Activated effector memory CD4-positive, alpha-beta T cell treated with anti-CD3 and anti-CD28 coated beads, Interleukin-2, amount 50 U/mL, for 16 hours (primary cell): ENCODE results near the gene STX18.
A peak's percentile ranks its signal among the peaks of the same experiment; 100 is the strongest.

ENCODE experiments used
- DNase-seq: peaks from one replicate; pipeline ENCODE4 v3.0.0-alpha.2; 2020

Gene STX18

GRCh38 chr4:4395849-4396627 lies 145.8 kb downstream of the STX18 start:
- DNase-seq, result no peak

- no peak for DNase-seq
Measured at GRCh38 chr4:4395371-4395770, 146.5 kb downstream of the STX18 start.

- DNase-seq, result no peak
Measured at GRCh38 chr4:4394644-4395043, 147.2 kb downstream of the STX18 start.

DNA sequence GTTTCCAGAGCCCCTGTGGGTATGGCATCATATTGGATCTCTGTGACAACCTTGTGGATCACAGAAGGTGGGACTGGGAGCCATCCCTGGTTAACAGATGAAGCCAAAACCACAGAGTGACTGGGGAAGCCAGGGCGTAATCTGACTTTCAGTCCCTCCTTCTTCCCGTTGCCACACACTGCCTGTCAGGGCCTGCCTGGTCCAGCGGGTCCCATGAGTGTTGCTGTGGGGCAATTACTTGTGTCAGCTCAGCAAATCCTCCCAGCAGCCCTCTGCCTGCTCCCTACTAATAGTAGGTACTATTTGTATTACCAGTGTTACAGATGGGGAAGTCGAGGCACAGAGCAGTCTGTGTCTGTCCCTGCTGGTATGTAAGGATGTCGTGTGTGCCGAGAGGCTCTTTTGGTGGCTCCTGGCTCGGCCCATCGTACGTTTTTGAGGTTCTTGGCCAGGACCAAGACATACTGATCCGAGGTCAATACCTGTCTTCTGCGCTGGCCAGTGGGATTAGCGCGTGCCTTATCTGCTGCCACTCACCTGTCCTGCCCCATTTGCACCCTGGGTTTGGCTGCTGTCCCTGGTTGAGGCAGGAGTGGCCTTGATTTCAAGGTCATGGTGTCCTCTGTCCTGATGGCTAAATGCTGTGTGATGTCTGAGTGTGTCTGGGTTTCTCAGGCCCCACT lies 149.2 kb downstream of the STX18 start:
- no peak for DNase-seq

DNA sequence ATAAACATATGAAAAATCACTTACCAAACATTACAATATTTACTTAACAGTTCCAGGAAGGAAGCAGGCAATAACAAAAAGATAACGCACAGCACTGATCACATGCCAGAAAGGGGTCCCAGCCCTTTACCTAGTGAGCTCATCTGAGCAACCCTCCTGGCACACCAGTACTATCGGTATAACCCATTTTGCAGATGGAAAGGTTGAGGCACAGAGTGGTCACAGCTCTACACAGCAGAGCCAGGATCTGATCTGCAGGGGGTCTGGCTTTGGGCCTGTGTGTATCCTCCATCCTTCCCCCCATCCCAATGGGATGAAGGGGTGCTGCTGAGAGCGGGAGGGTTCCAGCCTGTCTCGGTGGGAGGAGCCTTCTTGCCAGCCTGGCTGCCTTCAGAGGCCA lies 150.0 kb downstream of the STX18 start:
- DNase-seq, result no peak

GRCh38 chr4:4390515-4391240 lies 151.2 kb downstream of the STX18 start:
- no peak for DNase-seq

- no peak for DNase-seq
Measured at GRCh38 chr4:4390046-4390445, 151.8 kb downstream of the STX18 start.

DNA sequence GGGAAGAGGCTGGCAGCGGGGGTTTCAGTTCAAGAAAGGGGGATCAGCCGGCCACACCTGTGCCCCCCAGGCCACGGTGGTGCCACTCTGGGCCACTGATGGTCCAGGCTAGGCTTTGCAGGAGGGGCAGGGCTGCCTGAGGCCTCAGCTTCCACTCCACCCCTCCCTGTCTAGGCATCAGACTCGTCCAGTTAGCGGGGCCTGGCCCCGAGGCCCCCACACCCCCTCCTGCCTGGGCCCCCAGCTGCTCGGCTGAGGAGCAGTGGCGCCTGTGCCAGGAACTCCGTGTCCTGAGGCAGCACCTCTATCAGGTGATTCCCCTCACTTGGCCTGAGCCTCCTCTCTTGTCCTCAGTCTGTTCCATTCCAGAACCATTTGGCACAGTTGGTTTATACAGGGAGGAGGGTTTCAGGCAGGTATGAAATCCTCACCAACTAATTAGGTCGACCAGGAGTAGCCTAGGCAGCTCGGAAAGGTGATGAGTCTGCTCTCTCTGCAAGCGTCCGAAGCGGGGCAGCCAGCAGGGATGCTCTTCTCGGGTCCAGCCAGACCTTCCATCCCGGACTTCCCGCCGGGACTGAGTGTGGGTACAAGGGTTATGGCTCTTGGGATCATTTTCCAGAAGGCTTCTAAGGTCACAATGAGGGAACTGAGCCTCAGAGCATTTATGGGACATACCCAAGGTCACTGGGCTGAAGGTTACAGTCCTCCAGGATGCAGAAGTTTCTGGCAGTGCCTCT lies 152.8 kb downstream of the STX18 start:
- no peak for DNase-seq

DNA sequence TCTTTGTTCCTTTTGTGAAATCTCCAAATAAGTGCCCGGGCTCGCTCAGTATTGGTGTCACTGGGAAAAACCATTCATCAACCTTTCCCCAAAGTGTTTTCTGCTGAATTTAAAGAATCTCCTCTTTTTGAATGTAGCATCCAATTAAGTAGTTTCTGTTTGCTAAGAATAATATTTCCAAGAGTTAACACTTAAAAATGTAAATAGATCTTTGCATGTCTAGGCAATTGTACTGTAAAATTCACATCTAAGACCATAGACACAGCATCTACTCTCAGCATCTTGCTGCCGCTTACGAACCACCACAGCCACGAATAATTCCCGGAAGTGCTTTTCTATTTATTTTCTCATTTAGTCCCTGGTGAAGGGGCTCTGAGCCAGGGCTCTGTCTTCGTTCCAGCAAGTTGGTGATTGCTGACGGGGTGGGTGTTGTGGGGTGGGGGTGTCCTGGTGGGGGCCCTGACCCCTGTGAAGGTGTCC lies 153.5 kb downstream of the STX18 start:
- DNase-seq, result no peak

DNA sequence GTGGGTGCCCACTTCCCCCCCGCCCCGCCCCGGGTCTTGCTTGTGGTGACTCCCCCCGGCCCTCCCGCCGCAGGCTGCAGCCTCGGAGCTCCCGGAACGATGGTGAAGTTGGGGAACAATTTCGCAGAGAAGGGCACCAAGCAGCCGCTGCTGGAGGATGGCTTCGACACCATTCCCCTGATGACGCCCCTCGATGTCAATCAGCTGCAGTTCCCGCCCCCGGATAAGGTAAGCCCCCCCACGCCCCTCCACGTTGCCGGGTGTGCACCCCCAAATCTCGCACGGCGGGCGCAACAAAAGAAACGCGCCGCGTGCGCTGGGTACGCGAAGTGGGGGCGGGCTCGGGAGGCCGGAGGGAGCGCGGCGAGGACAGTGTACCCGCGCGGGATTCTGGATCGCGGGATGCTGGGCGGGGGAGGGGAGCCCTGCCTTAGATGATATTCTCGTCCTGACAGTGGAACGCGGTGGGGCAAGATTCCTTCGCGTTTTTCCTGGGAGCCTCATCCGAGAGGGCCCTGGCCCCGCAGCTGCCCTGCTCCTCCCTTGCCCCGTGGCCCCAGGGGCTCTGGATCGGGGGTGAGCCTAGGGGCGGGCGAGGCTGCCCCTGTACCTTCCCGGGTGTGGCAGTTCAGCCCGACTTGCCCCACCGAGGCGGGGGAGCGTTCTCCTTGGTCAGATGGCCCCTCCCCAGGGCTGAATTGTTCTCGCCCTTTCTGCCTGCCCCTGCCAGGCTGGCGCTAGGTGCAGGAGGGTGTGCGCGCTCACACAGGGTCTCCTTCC lies 154.1 kb downstream of the STX18 start:
- no peak for DNase-seq

DNA sequence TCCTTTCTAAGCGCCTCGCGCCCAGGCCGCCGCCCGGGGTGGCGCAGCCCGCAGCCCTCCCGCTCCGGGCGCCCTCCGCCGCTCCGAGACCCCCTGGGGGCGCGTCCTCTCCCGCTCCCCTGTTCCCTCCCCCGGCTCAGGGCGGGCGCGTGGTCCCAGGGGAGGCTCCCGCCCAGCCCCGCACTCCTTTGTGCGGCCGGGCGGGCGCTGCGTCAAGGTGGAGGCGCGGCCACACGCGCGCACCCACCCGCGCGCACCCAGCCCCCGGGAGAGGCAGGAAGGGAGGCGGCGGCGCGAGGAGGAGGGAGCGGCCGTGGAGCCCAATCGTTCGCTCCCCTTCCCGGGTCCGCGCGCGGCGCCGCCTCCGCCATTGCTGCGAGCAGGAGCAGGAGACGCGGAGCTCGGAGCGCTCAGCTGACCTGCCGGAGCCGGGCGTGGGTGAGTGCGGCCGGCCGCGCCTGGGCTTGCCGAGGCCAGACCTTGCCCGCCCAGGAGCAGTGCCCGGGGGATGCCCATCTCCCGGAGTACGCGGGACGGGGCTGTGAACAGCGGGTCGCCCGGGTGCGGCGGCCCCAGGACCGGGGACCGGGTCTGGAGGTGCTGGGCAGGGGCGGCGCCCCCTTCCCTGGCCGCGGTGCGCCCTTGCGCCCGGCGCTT lies 155.0 kb downstream of the STX18 start, which contains the start of gene NSG1:
NSG1 (plus strand) TSS at position 367 of the 657 bp plus-strand sequence. CDS start 528 bp downstream, outside the sequence.
- peak; percentile 76 for DNase-seq

DNA sequence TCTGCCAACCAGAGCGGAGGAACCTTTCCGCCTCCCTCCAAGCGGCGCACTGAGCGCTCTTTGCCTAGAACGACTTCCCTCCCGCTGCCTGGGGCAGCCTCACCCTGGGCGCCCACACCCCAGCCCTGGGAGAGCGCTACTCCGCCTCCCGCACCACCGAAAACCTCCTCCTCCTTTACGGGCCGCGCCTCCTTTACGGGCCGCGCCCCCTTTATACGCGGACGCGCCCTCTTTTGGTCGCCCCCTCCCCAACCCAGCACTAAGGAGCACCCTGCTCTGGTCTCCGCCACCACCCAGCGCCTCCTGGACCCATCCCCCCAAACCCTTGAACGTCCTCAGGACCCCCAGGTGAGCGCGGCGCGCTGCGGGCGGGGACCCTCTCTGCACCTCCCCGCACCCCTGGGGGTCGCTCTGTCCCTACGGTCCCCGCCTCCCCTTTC lies 155.5 kb downstream of the STX18 start:
- DNase-seq, result peak; percentile 72

DNA sequence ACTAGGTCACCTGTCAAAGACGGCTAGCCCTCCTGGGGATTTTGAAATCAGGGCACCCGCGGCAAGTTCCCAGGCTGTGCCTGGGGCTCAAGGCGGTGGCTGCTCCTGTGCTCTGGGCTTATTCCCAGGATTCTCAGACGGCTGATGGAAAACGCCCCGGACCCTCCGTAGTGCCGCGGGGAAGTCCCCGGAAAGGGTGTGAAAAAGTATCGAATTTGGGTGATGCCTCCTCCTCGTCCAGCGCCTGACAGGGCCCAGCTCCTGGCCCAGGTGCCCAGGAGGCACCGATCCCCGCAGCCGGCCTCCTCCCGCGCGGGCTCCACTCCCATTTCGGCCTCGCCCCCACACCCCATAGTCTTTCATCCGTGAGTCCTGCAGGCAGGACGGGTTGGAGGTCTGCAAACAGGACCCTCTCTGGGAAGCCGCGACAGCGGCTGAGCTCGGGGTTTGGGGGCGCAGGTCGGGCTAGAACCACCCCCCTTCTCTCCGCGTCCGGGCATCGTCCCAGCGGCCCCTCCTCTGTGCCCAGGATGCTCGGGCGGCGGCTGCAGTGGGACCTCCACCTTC lies 156.0 kb downstream of the STX18 start:
- no peak for DNase-seq

DNA sequence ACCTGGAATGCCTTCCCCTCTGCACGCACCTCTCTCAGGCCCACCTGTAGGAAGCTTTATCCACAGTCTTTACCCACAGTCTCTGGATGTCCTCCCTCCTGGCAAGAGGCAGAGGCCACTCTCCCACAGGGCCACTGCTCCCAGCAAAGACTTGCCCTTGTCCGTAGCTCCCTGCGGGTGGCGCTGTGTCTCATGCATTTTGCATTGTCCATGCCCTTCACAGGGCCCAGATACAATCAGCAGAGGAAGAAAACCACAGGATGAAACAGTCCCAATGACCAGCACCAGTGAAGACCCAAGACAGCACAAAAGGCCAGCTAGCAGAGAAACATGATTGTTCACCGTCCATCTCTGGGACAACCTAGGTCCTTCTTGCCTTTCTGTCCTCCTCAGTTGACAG lies 157.0 kb downstream of the STX18 start:
- no peak for DNase-seq

DNA sequence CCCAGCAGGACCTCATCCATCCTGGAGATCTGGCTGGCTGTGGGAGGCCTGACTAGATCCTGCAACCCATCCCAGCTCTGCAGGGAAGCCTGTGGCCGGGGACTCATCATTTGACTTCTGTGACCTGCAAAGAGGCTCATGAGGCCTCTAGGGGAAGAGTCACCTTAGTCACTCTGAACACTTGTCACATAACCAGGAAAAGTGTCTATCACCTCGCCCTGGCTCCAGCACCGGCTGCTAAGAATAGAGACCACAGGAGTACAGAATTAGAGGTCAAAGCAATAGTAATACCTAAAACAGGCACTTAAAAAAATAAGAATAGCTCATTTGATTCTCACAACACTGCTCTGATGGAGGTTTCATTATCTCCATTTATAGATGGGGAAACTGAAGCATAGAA lies 158.8 kb downstream of the STX18 start:
- no peak for DNase-seq

DNA sequence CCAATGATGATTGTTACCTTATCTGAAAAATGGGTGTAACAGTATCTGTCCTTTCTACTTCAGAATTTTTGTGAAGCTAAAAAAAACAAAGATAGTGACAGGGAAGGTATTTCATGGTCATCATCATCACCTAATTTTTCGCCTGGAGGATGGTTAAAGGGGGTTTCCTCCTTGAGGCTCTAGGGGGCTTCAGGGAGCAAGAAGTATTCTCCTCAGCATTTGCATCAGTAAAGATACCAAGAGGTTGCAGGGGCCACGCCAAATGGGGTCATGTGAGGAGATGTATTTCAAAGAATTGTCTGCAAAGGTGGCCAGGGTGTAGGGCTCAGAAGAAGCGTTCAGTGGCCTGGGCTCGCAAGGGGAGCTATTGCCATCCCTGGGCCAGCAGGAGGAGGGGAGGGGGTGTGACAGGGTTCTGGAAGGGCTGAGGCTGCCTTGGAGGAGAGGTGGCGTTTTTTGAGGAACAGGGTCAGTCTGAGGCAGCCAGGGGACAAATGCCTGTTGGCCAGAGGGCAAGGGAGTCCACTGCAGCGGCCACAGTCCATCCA lies 162.2 kb downstream of the STX18 start:
- no peak for DNase-seq

DNA sequence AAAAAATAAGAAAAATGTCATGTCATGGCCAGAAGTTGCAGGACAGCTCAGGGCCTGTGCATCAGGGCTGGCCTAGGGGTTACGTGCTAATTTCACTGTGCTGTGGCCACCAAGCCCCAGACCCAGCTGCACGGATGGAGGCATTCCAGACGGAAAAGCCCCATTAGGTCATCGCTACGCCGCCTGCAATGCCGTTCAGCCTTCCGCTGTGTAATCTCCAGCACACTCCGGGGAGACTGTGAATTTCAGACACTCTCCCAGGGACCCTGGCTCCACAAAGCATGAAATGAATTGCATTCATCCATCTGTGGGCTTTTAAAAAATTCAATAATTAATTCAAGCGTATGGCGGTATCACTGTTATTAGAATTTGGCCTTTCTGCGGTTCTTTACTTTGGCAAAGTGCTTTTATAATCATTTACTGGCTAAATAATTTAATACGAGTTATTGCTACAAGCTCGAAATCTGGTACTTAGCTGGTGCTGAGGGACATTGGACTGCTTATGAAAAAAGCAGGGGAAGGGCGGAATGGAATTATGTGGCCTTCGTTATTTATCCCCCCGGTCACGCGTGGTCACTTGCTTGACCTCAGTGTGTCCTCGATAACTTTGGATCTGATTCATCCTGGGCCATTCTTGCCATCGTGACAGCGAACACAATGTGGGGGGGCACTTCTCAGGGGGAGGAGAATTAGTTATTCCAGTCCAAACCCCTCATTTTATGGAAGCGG lies 164.0 kb downstream of the STX18 start:
- DNase-seq, result no peak

- no peak for DNase-seq
Measured at GRCh38 chr4:4377191-4377590, 164.7 kb downstream of the STX18 start.

DNA sequence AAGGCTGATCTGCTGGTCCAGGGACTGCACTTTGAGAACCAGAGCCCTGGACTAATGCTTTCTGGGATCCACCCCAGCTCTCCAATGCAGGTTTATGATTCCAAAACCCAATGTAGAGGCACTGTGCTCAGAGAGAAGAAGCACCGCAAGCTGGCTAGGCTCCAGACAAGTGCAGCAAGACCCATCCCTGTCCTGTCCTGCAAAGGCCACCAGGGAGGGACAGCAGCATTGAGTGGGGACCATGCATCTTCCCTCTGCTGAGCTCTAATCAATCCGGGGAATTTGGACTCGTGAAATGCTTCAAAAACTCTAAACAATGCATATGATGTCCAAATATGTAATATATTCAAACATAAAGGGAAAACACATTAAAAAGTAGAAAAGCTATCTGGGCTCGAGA lies 165.8 kb downstream of the STX18 start:
- no peak for DNase-seq
